GM23338 (cell line): ENCODE measurements around the gene NDUFS5. TPM values are rescaled to one million over a fixed set of nuclear protein-coding genes. Genes with fewer than 3 reads are reported as not detected.

Experiments used
- ATAC-seq: fragments of 200-7000 bp; cut with Tn5 transposase; 3 replicates; pipeline ENCODE4 v1.9.1; 2020
- DNase-seq: peaks from one replicate; pipeline ENCODE4 v3.0.0-alpha.2; 2015; ENCODE audit warnings: low spot score
- H2AFZ ChIP-seq: fragments of 200-600 bp; sonication (generic); 2 replicates; pipeline ENCODE4 v1.8.0; 2016; ENCODE audit warnings: antibody characterized with exemption, mild to moderate bottlenecking, moderate library complexity
- H3F3A ChIP-seq: fragments of 200-600 bp; sonication (generic); replicated peaks from 2 replicates; pipeline ENCODE4 v1.8.0; 2017; ENCODE audit warnings: antibody characterized with exemption, mixed run types, low read depth
- H3K27ac ChIP-seq: fragments of 200-600 bp; sonication (generic); 2 replicates; pipeline ENCODE4 v1.6.1; 2016; ENCODE audit warnings: low read depth
- H3K27me3 ChIP-seq: fragments of 200-600 bp; sonication (generic); 2 replicates; pipeline ENCODE4 v1.8.0; 2016; ENCODE audit warnings: mild to moderate bottlenecking, mixed run types, moderate library complexity; ENCODE audit not compliant: insufficient read depth
- H3K36me3 ChIP-seq: fragments of 200-600 bp; sonication (generic); 2 replicates; pipeline ENCODE4 v1.8.0; 2016; ENCODE audit warnings: mild to moderate bottlenecking; ENCODE audit not compliant: insufficient read depth
- H3K4me1 ChIP-seq: fragments of 200-600 bp; sonication (generic); 2 replicates; pipeline ENCODE4 v1.8.0; 2016; ENCODE audit warnings: mild to moderate bottlenecking, moderate library complexity; ENCODE audit not compliant: insufficient read depth
- H3K4me2 ChIP-seq: fragments of 200-600 bp; sonication (generic); 2 replicates; pipeline ENCODE4 v1.7.1; 2017; ENCODE audit warnings: mixed run types
- H3K4me3 ChIP-seq: fragments of 200-600 bp; sonication (generic); 2 replicates; pipeline ENCODE4 v1.6.1; 2016; ENCODE audit warnings: mixed run types
- H3K79me2 ChIP-seq: fragments of 200-600 bp; sonication (generic); replicated peaks from 2 replicates; pipeline ENCODE4 v1.8.0; 2017; ENCODE audit warnings: mild to moderate bottlenecking; ENCODE audit not compliant: insufficient read depth
- H3K9me2 ChIP-seq: fragments of 200-600 bp; sonication (generic); 2 replicates; pipeline ENCODE4 v1.8.0; 2017; ENCODE audit not compliant: insufficient read depth
- H4K20me1 ChIP-seq: fragments of 200-600 bp; sonication (generic); replicated peaks from 2 replicates; pipeline ENCODE4 v1.8.0; 2017; ENCODE audit warnings: mild to moderate bottlenecking; ENCODE audit not compliant: insufficient read depth
- H3K27ac Mint-ChIP-seq: 2 replicates; pipeline ENCODE4 v1.8.0; 2020; ENCODE audit warnings: inconsistent platforms, mild to moderate bottlenecking, moderate library complexity, mixed read lengths
- H3K27me3 Mint-ChIP-seq: 3 replicates; pipeline ENCODE4 v1.8.0; 2022; ENCODE audit warnings: low read depth, mild to moderate bottlenecking, moderate library complexity, mixed read lengths, inconsistent platforms; ENCODE audit not compliant: insufficient read depth, poor library complexity
- H3K36me3 Mint-ChIP-seq: 3 replicates; pipeline ENCODE4 v1.8.0; 2021; ENCODE audit warnings: low read depth, mild to moderate bottlenecking, inconsistent platforms, moderate library complexity, mixed read lengths
- H3K4me1 Mint-ChIP-seq: 3 replicates; pipeline ENCODE4 v1.8.0; 2020; ENCODE audit warnings: mild to moderate bottlenecking, inconsistent platforms, mixed read lengths
- H3K4me3 Mint-ChIP-seq: 3 replicates; pipeline ENCODE4 v1.8.0; 2021; ENCODE audit warnings: moderate library complexity, mild to moderate bottlenecking, inconsistent platforms, mixed read lengths
- H3K9me3 Mint-ChIP-seq: 3 replicates; pipeline ENCODE4 v1.8.0; 2020; ENCODE audit warnings: moderate library complexity, mild to moderate bottlenecking, inconsistent platforms, mixed read lengths
- CREB1 ChIP-seq: fragments of 250-450 bp; sonication (Bioruptor Pico); IDR thresholded peaks from 2 replicates; pipeline ENCODE4 v1.5.0; 2020; ENCODE audit warnings: low read depth, mild to moderate bottlenecking, moderate library complexity
- CTCF ChIP-seq, 2 experiments: fragments of 200-600 bp in 1 of 2; sonication (generic) in 1 of 2; conservative IDR thresholded peaks; 2 replicates each; pipeline versions ENCODE4 v1.5.1 to v1.6.1; 2016 to 2017; ENCODE audit warnings: antibody characterized with exemption in 2 of 2, low read depth in 2 of 2, mild to moderate bottlenecking in 2 of 2, moderate library complexity in 1 of 2
- EZH2 ChIP-seq: fragments of 200-600 bp; sonication (generic); IDR thresholded peaks from one replicate; pipeline ENCODE4 v1.8.0; 2017; ENCODE audit warnings: antibody characterized with exemption, mild to moderate bottlenecking, low read depth; ENCODE audit not compliant: unreplicated experiment
- EZH2phosphoT487 ChIP-seq: fragments of 200-600 bp; sonication (generic); IDR thresholded peaks from one replicate; pipeline ENCODE4 v1.8.1; 2018; ENCODE audit warnings: antibody characterized with exemption; ENCODE audit not compliant: unreplicated experiment
- POLR2AphosphoS5 ChIP-seq: IDR thresholded peaks from 2 replicates; pipeline ENCODE4 v1.6.1; 2016; ENCODE audit warnings: antibody characterized with exemption, low read depth
- REST ChIP-seq: IDR thresholded peaks from one replicate; pipeline ENCODE4 v1.6.1; 2018; ENCODE audit warnings: antibody characterized with exemption; ENCODE audit not compliant: unreplicated experiment
- STAT1 ChIP-seq: IDR thresholded peaks from one replicate; pipeline ENCODE4 v1.6.1; 2016; ENCODE audit warnings: antibody characterized with exemption; ENCODE audit not compliant: unreplicated experiment
- ZNF114 ChIP-seq: fragments of 250-450 bp; sonication (Bioruptor Pico); IDR thresholded peaks from 2 replicates; pipeline ENCODE4 v1.5.0; 2020; ENCODE audit warnings: mild to moderate bottlenecking, moderate library complexity
- ZNF462 ChIP-seq: fragments of 250-450 bp; sonication (Bioruptor Pico); IDR thresholded peaks from 2 replicates; pipeline ENCODE4 v1.5.0; 2020; ENCODE audit warnings: mild to moderate bottlenecking, moderate library complexity
- polyA plus RNA-seq: library from polyadenylated mRNA; unstranded; fragments of >200 nt; fragmentation: Nextera tagmentation; extraction: Ambion mirVana; gene quantifications from 2 replicates; pipeline ENCODE4 v1.2.1, GENCODE V29; 2016
- total RNA-seq: library from RNA; depleted of rRNA; stranded (reverse); fragments of >200 nt; shearing (Covaris generic); gene quantifications from 2 replicates; pipeline ENCODE4 v1.2.3, GENCODE V29; 2014

The NDUFS5 gene
- total and polyA plus RNA-seq, 2 experiments from 2014 or later = 532 to 2,534 TPM

DNA sequence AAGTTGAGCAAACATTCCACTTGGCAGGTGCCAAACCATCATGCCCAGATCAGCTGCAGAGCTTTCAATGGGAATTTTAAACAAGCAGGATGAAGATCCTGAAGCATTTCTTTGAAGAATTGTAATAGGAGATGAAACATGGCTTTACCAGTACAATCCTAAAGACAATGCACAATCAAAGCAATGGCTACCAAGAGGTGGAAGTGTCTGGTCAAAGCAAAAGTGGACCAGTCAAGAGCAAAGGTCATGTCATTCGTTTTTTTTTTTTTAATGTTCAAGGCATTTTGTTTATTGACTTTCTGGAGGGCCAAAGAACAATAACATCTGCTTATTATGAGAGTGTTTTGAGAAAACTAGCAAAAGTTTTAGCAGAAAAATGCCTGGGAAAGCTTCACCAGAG is 3.0 kb upstream of the NDUFS5 start:
- Histone ChIP-seq H3K36me3 (peaks cover under 1% of the 10 kb centered on the region; the same call in 1 of the 2 replicates), H3K79me2 (peaks cover 19% of the 10 kb centered on the region), H3K4me3 (no peak overlapping the region), H3K4me1 (peaks cover 4% of the 10 kb centered on the region; the same call in 1 of the 2 replicates), H3K9me2 (no peaks in the 10 kb centered on the region), H3F3A (peaks cover 8% of the 10 kb centered on the region; the same call in 1 of the 2 replicates), H2AFZ (no peak overlapping the region), H4K20me1 (no peaks in the 10 kb centered on the region), H3K27me3 (no peaks in the 10 kb centered on the region), H3K4me2 (no peak overlapping the region), H3K27ac (no peak overlapping the region)
- peaks cover 10% of the 10 kb centered on the region for H3K27me3 Mint-ChIP-seq
- H3K4me3 Mint-ChIP-seq = no peak overlapping the region
- no peak for DNase-seq
- H3K27ac Mint-ChIP-seq = no peak overlapping the region
- no peak for ATAC-seq
- no peak for TF ChIP-seq STAT1
- TF ChIP-seq EZH2 = no peak
- no peak for TF ChIP-seq POLR2AphosphoS5
- TF ChIP-seq REST = no peak
- TF ChIP-seq ZNF114 (CRISPR knock-in tag) = no peak
- TF ChIP-seq CTCF (conservative IDR thresholded peaks at IDR 0.05; ENCODE audit: low read depth in 2 of 2) = no peak
- TF ChIP-seq ZNF462 (CRISPR knock-in tag) = no peak
- TF ChIP-seq CREB1 = no peak
- no peak for TF ChIP-seq EZH2phosphoT487
- peaks cover 12% of the 10 kb centered on the region for H3K36me3 Mint-ChIP-seq
- H3K4me1 Mint-ChIP-seq = peaks cover 10% of the 10 kb centered on the region
- peaks cover 7% of the 10 kb centered on the region; the same call in 1 of the 3 replicates for H3K9me3 Mint-ChIP-seq
